ENCODE data around the gene MARF1. TPM values are rescaled to one million over a fixed set of nuclear protein-coding genes. Genes with fewer than 3 reads are reported as not detected.
"Not testable (repeated sequence)": the region's sequence is repeated elsewhere in the genome, so short reads cannot be mapped to it uniquely, and the experiment has no call there.

Gene MARF1
- polyA plus RNA-seq, 1 experiment: 25.2 TPM

GRCh38 chr16:15674571-15674970 is 31.6 kb upstream of the MARF1 start:
- TF ChIP-seq, protein P1, sequence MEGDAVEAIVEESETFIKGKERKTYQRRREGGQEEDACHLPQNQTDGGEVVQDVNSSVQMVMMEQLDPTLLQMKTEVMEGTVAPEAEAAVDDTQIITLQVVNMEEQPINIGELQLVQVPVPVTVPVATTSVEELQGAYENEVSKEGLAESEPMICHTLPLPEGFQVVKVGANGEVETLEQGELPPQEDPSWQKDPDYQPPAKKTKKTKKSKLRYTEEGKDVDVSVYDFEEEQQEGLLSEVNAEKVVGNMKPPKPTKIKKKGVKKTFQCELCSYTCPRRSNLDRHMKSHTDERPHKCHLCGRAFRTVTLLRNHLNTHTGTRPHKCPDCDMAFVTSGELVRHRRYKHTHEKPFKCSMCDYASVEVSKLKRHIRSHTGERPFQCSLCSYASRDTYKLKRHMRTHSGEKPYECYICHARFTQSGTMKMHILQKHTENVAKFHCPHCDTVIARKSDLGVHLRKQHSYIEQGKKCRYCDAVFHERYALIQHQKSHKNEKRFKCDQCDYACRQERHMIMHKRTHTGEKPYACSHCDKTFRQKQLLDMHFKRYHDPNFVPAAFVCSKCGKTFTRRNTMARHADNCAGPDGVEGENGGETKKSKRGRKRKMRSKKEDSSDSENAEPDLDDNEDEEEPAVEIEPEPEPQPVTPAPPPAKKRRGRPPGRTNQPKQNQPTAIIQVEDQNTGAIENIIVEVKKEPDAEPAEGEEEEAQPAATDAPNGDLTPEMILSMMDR (IDR thresholded peaks at IDR 0.05; ENCODE audit: insufficient read depth, low read depth, low read length): no peak
- Histone ChIP-seq H3K36me3 (ENCODE audit: control insufficient read depth, insufficient read depth, low read length) (peaks cover 8% of the 10 kb centered on the region), H3K4me3 (ENCODE audit: low read depth, low read length) (no peak overlapping the region), H3K27me3 (ENCODE audit: control insufficient read depth, insufficient read depth, low read length) (no peaks in the 10 kb centered on the region)
- CTCF ChIA-PET: no interaction called here
- POLR2A ChIA-PET: no interaction called here
- DNase-seq (ENCODE audit: low read depth): no peak

DNA sequence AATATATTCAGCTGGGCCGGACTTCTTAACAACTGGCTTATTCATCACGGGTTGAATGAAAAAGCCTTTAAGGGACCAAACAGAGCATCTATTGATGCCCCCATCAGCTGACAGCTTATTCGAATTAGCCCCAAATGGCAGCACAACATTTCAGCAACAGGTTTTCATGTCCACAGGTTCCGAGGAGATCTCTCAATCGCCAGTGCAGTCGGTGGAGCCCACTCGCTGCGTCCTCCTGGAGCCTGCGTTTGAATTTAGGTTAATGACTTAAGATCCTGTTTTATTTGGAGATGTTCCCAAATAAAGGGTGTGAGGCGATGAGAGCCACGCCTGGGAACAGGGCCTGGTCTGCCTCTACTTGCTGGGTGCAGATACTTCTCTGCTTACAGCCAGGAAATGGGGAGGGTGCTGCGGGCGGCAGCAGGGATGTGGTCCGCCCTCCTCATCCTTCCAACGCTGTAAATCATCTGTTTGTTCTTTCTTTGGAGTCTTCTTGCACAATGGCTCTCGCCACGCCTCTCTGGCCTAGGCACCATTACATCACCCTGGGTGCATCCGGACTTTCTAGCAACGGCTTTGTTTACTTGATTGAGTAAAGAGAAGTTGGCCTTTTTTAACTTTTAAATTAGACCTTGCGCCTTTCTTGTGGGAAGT is 29.7 kb upstream of the MARF1 start:
- TF ChIP-seq, protein P1 (IDR thresholded peaks at IDR 0.05; ENCODE audit: insufficient read depth, low read depth, low read length): no peak
- POLR2A ChIA-PET: no interaction called here
- CTCF ChIA-PET: interaction anchor here (1.1 to 1.7 kb wide), 4 partner anchors 11 to 31 kb away, joined by 3 to 5 read pairs (median 3); no protein-coding TSS in a partner anchor
- Histone ChIP-seq H3K27me3 (ENCODE audit: control insufficient read depth, insufficient read depth, low read length) (no peaks in the 10 kb centered on the region), H3K36me3 (ENCODE audit: control insufficient read depth, insufficient read depth, low read length) (peaks cover 9% of the 10 kb centered on the region), H3K4me3 (ENCODE audit: low read depth, low read length) (no peak overlapping the region)
- peak; percentile 97 for DNase-seq (ENCODE audit: low read depth)

DNA sequence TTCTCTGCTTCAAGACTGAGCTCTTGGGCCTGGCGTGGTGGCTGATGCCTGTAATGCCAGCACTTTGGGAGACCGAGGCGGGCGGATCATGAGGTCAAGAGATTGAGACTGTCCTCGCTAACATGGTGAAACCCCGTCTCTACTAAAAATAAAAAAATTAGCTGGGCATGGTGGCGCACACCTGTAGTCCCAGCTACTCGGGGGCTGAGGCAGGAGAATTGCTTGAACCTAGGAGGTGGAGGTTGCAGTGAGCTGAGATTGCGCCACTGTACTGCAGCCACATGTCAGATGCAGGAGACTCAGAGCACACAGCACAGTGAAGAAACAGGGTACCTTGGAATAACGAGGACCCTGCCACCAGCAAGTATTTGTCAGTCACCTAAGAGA is 29.2 kb upstream of the MARF1 start:
- POLR2A ChIA-PET; H3K36me3 ChIP-seq (ENCODE audit: control insufficient read depth, insufficient read depth, low read length); H3K4me3 ChIP-seq (ENCODE audit: low read depth, low read length); DNase-seq (ENCODE audit: low read depth); H3K27me3 ChIP-seq (ENCODE audit: control insufficient read depth, insufficient read depth, low read length): not testable (repeated sequence)
- CTCF ChIA-PET: interaction anchor here (1.1 to 1.7 kb wide), 4 partner anchors 12 to 32 kb away, joined by 3 to 5 read pairs (median 3); no protein-coding TSS in a partner anchor

- H3K4me3 ChIP-seq (ENCODE audit: low read depth, low read length): no peak overlapping the region
- CTCF ChIA-PET: interaction anchor here (1.1 to 1.7 kb wide), 4 partner anchors 12 to 32 kb away, joined by 3 to 5 read pairs (median 3); no protein-coding TSS in a partner anchor
- H3K27me3 ChIP-seq (ENCODE audit: control insufficient read depth, insufficient read depth, low read length): no peaks in the 10 kb centered on the region
- POLR2A ChIA-PET: no interaction called here
- H3K36me3 ChIP-seq (ENCODE audit: control insufficient read depth, insufficient read depth, low read length): peaks cover 10% of the 10 kb centered on the region
- TF ChIP-seq, protein P1 (IDR thresholded peaks at IDR 0.05; ENCODE audit: insufficient read depth, low read depth, low read length): no peak
- no peak for DNase-seq (ENCODE audit: low read depth)
Measured at GRCh38 chr16:15671530-15672117, 28.7 kb upstream of the MARF1 start.

DNA sequence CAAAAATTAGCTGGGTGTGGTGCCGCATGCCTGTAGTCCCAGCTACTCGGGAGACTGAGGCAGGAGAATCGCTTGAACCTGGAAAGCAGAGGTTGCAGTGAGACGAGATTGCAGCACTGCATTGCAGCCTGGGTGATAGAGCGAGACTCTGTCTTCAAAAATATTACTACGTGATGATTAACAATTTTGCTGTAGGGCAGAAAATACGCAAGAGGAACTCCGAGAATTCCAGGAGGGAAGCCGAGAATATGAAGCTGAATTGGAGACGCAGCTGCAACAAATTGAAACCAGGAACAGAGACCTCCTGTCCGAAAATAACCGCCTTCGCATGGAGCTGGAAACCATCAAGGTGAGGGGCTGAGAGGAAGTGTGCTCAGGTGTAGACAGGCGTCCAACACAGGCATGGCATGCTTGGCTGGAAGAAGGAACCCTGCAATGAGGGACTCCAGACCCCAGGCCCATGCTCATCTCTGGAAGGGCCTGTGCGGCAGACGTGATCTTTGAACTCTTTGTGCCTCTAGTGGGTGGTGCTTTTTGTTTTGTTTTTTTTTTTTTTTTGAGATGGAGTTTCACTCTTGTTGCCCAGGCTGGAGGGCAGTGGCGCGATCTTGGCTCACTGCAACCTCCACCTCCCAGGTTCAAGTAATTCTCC is 24.3 kb upstream of the MARF1 start:
- ChIA-PET POLR2A (no interaction called here), CTCF (interaction anchor here (0.6 to 1.9 kb wide), 3 partner anchors 10 to 76 kb away, joined by 3 to 6 read pairs (median 3); no protein-coding TSS in a partner anchor)
- Histone ChIP-seq H3K36me3 (ENCODE audit: control insufficient read depth, insufficient read depth, low read length) (peaks cover 9% of the 10 kb centered on the region), H3K27me3 (ENCODE audit: control insufficient read depth, insufficient read depth, low read length) (no peaks in the 10 kb centered on the region), H3K4me3 (ENCODE audit: low read depth, low read length) (no peak overlapping the region)
- no peak for DNase-seq (ENCODE audit: low read depth)
- TF ChIP-seq, protein P1 (IDR thresholded peaks at IDR 0.05; ENCODE audit: insufficient read depth, low read depth, low read length): no peak

Measured in BJ (cell line).